ENCODE data around the gene NKX1-2.

The NKX1-2 gene

DNA sequence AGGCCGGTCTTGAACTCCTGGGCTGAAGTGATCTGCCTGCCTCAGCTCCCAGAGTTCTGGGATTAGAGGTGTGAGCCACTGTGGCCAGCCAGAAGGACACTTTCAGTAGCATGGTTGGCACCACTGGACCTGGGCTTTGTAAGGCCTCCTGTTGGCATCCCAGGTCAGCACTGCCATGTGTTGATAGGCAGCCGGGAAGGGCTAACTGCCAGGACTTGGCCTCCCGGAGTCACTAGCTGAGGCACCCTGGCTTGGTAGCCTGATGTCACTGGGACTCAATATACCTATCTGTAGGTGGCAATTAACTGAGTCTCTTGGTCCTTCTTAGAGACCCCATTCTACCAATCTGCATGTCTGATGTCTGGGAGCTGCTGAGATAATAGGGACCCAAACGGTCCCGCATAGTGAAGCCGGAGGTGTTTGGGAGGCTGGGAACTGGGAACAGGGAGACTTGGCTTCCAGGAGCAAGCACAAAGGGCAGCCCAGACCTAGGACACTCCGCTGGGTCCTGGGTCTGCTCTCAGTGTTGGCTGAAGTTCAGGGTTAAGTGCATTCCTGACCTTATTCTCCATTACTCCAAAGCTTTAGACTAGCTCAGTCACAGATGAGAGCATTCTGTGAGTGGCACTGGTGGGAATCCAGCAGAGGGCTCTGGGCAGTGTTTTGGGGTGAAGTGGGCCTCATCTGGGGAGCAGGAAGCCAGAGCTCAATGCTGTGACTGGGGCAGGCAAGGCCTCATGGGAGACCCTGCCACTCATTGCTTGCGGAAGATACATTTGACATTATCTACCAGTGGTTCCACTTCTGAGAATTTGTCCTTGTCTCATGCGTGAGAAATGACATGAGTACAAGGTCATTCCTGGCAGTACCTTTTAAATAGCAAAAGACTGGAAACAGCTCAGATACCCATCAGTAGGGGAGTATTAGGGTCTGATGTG lies 14.5 kb upstream of the NKX1-2 start (continued):
- TF ChIP-seq ZNF398 (tag by site-specific recombination; IDR thresholded peaks at IDR 0.05) (no peak), KLF1 (tag by site-specific recombination; IDR thresholded peaks at IDR 0.05) (no peak), ZBTB7A (tag by site-specific recombination; IDR thresholded peaks at IDR 0.05; ENCODE audit: low read depth) (no peak), ZNF791 (tag by site-specific recombination; IDR thresholded peaks at IDR 0.05) (no peak), ZFP69B (tag by site-specific recombination; IDR thresholded peaks at IDR 0.05) (no peak)
- TF ChIP-seq, protein P1, sequence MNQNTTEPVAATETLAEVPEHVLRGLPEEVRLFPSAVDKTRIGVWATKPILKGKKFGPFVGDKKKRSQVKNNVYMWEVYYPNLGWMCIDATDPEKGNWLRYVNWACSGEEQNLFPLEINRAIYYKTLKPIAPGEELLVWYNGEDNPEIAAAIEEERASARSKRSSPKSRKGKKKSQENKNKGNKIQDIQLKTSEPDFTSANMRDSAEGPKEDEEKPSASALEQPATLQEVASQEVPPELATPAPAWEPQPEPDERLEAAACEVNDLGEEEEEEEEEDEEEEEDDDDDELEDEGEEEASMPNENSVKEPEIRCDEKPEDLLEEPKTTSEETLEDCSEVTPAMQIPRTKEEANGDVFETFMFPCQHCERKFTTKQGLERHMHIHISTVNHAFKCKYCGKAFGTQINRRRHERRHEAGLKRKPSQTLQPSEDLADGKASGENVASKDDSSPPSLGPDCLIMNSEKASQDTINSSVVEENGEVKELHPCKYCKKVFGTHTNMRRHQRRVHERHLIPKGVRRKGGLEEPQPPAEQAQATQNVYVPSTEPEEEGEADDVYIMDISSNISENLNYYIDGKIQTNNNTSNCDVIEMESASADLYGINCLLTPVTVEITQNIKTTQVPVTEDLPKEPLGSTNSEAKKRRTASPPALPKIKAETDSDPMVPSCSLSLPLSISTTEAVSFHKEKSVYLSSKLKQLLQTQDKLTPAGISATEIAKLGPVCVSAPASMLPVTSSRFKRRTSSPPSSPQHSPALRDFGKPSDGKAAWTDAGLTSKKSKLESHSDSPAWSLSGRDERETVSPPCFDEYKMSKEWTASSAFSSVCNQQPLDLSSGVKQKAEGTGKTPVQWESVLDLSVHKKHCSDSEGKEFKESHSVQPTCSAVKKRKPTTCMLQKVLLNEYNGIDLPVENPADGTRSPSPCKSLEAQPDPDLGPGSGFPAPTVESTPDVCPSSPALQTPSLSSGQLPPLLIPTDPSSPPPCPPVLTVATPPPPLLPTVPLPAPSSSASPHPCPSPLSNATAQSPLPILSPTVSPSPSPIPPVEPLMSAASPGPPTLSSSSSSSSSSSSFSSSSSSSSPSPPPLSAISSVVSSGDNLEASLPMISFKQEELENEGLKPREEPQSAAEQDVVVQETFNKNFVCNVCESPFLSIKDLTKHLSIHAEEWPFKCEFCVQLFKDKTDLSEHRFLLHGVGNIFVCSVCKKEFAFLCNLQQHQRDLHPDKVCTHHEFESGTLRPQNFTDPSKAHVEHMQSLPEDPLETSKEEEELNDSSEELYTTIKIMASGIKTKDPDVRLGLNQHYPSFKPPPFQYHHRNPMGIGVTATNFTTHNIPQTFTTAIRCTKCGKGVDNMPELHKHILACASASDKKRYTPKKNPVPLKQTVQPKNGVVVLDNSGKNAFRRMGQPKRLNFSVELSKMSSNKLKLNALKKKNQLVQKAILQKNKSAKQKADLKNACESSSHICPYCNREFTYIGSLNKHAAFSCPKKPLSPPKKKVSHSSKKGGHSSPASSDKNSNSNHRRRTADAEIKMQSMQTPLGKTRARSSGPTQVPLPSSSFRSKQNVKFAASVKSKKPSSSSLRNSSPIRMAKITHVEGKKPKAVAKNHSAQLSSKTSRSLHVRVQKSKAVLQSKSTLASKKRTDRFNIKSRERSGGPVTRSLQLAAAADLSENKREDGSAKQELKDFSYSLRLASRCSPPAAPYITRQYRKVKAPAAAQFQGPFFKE (tag by site-specific recombination; IDR thresholded peaks at IDR 0.05; ENCODE audit: borderline replicate concordance), result no peak
- TF ChIP-seq, protein P2, sequence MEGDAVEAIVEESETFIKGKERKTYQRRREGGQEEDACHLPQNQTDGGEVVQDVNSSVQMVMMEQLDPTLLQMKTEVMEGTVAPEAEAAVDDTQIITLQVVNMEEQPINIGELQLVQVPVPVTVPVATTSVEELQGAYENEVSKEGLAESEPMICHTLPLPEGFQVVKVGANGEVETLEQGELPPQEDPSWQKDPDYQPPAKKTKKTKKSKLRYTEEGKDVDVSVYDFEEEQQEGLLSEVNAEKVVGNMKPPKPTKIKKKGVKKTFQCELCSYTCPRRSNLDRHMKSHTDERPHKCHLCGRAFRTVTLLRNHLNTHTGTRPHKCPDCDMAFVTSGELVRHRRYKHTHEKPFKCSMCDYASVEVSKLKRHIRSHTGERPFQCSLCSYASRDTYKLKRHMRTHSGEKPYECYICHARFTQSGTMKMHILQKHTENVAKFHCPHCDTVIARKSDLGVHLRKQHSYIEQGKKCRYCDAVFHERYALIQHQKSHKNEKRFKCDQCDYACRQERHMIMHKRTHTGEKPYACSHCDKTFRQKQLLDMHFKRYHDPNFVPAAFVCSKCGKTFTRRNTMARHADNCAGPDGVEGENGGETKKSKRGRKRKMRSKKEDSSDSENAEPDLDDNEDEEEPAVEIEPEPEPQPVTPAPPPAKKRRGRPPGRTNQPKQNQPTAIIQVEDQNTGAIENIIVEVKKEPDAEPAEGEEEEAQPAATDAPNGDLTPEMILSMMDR (tag by site-specific recombination; IDR thresholded peaks at IDR 0.05), result no peak

GRCh38 chr10:124462348-124462695 lies 12.5 kb upstream of the NKX1-2 start:
- no peaks in the 10 kb centered on the region for H3K4me1 ChIP-seq (ENCODE audit: control insufficient read depth, insufficient read depth, low read length)
- no peak for TF ChIP-seq ZNF518A (tag by site-specific recombination; conservative IDR thresholded peaks at IDR 0.05; ENCODE audit: low read depth)
- no peak for TF ChIP-seq ZNF2 (tag by site-specific recombination; IDR thresholded peaks at IDR 0.05)
- no peak for TF ChIP-seq ZNF610 (tag by site-specific recombination; IDR thresholded peaks at IDR 0.05; ENCODE audit: borderline replicate concordance)
- TF ChIP-seq ZNF558 (tag by site-specific recombination; IDR thresholded peaks at IDR 0.05), result no peak
- TF ChIP-seq ZNF394 (tag by site-specific recombination; IDR thresholded peaks at IDR 0.05; ENCODE audit: borderline replicate concordance), result no peak
- no peak for TF ChIP-seq YY1 (tag by site-specific recombination; IDR thresholded peaks at IDR 0.05)
- TF ChIP-seq, protein P3, sequence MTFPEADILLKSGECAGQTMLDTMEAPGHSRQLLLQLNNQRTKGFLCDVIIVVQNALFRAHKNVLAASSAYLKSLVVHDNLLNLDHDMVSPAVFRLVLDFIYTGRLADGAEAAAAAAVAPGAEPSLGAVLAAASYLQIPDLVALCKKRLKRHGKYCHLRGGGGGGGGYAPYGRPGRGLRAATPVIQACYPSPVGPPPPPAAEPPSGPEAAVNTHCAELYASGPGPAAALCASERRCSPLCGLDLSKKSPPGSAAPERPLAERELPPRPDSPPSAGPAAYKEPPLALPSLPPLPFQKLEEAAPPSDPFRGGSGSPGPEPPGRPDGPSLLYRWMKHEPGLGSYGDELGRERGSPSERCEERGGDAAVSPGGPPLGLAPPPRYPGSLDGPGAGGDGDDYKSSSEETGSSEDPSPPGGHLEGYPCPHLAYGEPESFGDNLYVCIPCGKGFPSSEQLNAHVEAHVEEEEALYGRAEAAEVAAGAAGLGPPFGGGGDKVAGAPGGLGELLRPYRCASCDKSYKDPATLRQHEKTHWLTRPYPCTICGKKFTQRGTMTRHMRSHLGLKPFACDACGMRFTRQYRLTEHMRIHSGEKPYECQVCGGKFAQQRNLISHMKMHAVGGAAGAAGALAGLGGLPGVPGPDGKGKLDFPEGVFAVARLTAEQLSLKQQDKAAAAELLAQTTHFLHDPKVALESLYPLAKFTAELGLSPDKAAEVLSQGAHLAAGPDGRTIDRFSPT (tag by site-specific recombination; IDR thresholded peaks at IDR 0.05), result no peak
- TF ChIP-seq SP3 (tag by site-specific recombination; IDR thresholded peaks at IDR 0.05), result no peak
- no peak for TF ChIP-seq ZNF23 (tag by site-specific recombination; IDR thresholded peaks at IDR 0.05; ENCODE audit: borderline replicate concordance)
- ChIA-PET POLR2A (interaction anchor here (0.6 to 2.0 kb wide), 5 partner anchors 12 to 60 kb away, joined by 3 to 17 read pairs (median 3); partner anchors contain the start of gene OAT), CTCF (interaction anchor here (0.6 kb wide), 1 partner anchor 452 kb away, joined by 3 read pairs; no protein-coding TSS in a partner anchor)
- no peak overlapping the region for H3K27ac ChIP-seq (ENCODE audit: extremely low read depth, low read depth, low read length)
- peak overlapping the region; percentile 78 for H3K4me3 ChIP-seq (ENCODE audit: low read depth, low read length)
- no peaks in the 10 kb centered on the region for H3K9me3 ChIP-seq (ENCODE audit: control insufficient read depth, insufficient read depth, low read depth, low read length)
- no peaks in the 10 kb centered on the region; a peak in 1 of 3 replicates for H3K36me3 ChIP-seq (ENCODE audit: control insufficient read depth in 2 of 2, insufficient read depth in 1 of 2, low read length in 2 of 2)
